Motor neuron (in vitro differentiated cells): ENCODE data around the gene ZNF630. TPM values are rescaled to one million over a fixed set of nuclear protein-coding genes. Genes with fewer than 3 reads are reported as not detected.
"Not testable (repeated sequence)": the region's sequence is repeated elsewhere in the genome, so short reads cannot be mapped to it uniquely, and the experiment has no call there.

Experiments
- ATAC-seq, 8 experiments: fragments of 200-7000 bp; cut with Tn5 transposase; replicated peaks in 6 of 8; 2 replicates each; pipeline ENCODE4 v1.8.0; 2021; ENCODE audit warnings: mild to moderate bottlenecking in 8 of 8, moderate library complexity in 8 of 8
- H3K27ac ChIP-seq, 2 donors: fragments of 250-450 bp; sonication (Bioruptor Pico); 2 replicates each; pipeline ENCODE4 v1.9.0; 2021; ENCODE audit warnings: antibody characterized with exemption in 2 of 2, mild to moderate bottlenecking in 2 of 2, moderate library complexity in 1 of 2
- H3K4me1 ChIP-seq, 2 donors: fragments of 250-450 bp; sonication (Bioruptor Pico); replicated peaks in 1 of 2; 2 replicates each; pipeline ENCODE4 v1.6.1; 2021; ENCODE audit warnings: antibody characterized with exemption in 2 of 2, mild to moderate bottlenecking in 2 of 2, moderate library complexity in 1 of 2
- H3K4me3 ChIP-seq, 5 donors: fragments of 250-450 bp; sonication (Bioruptor Pico); 2 replicates each; pipeline ENCODE4 v1.9.0; 2021; ENCODE audit warnings: antibody characterized with exemption in 5 of 5, mild to moderate bottlenecking in 5 of 5, moderate library complexity in 4 of 5
- WGBS, 10 experiments: fragments of 450-650 bp; shearing (Covaris generic); methylation state at CpG; one replicate each; pipeline ENCODE4 v1.0.0; 2022; 5-methylcytosine and 5-hydroxymethylcytosine counted together
- in situ Hi-C, 9 experiments: fragments of 400-800 bp; cut with MboI; loops; one replicate each; pipeline ENCODE4 v1.15.0; 2021; ENCODE audit warnings: low sequenced_read_pairs in 9 of 9, low pct_unique_long_range_greater_than_20kb in 2 of 9; ENCODE audit not compliant: unreplicated experiment in 9 of 9
- total RNA-seq, 8 experiments: library from RNA; unstranded; fragments of 300-600 nt; gene quantifications; 2 replicates each; pipeline versions ENCODE4 v1.2.3 to v1.2.4, GENCODE V29; 2022

The ZNF630 gene
- total RNA-seq, 8 experiments from 2014 or later: 0.16 to 1.8 (median 0.31) TPM; not detected in 1

- peaks cover 2 to 3% of the 10 kb centered on the region in 2 donors for H3K4me1 ChIP-seq
- WGBS, 10 experiments: no CpG with 5 or more reads among the region's 3 CpGs
- no peak overlapping the region for H3K27ac ChIP-seq
- no peak overlapping the region for H3K4me3 ChIP-seq
- in situ Hi-C loops: loop anchor here in 1 of 9 experiments (10.0 kb wide), 1 partner anchor 187 kb away; the partner anchor contains the start of gene ZNF81
- no peak for ATAC-seq
Observed at GRCh38 chrX:48022100-48022499, 49.3 kb downstream of the ZNF630 start.

GRCh38 chrX:48021026-48021900, 50.2 kb downstream of the ZNF630 start:
- WGBS, 10 experiments: 0 to 29% (median 0%) methylated on average over 1 to 20 of the region's 30 CpGs; no CpG with 5 or more reads in 4 of the 10 experiments
- peak overlapping the region; percentile 100 for H3K27ac ChIP-seq
- peak; percentile 82 to 87 (median 85) for ATAC-seq
- H3K4me3 ChIP-seq: peak overlapping the region; percentile 76 to 100 (median 83)
- peaks cover 0 to 3% of the 10 kb centered on the region in 2 donors for H3K4me1 ChIP-seq
- in situ Hi-C loops: loop anchor here in 1 of 9 experiments (10.0 kb wide), 1 partner anchor 186 kb away; the partner anchor contains the start of gene ZNF81

- not testable (repeated sequence) for H3K4me3 ChIP-seq, H3K4me1 ChIP-seq, H3K27ac ChIP-seq, ATAC-seq
- 35 to 94% (median 64%) methylated on average over 2 to 8 of the region's 11 CpGs; no CpG with 5 or more reads in 6 of the 10 experiments for WGBS, 10 experiments
- in situ Hi-C loops: loop anchor here in 1 of 9 experiments (10.0 kb wide), 1 partner anchor 186 kb away; the partner anchor contains the start of gene ZNF81
Observed at GRCh38 chrX:48020472-48020871, 51.0 kb downstream of the ZNF630 start.

GRCh38 chrX:48019892-48020291, 51.5 kb downstream of the ZNF630 start:
- H3K4me1 ChIP-seq, H3K4me3 ChIP-seq, H3K27ac ChIP-seq, ATAC-seq: not testable (repeated sequence)
- whole genome bisulfite sequencing, 10 experiments: no CpG with 5 or more reads among the region's 1 CpG
- in situ Hi-C loops: loop anchor here in 1 of 9 experiments (10.0 kb wide), 1 partner anchor 185 kb away; the partner anchor contains the start of gene ZNF81

GRCh38 chrX:48016583-48017310, 54.7 kb downstream of the ZNF630 start:
- H3K27ac ChIP-seq, H3K4me1 ChIP-seq, in situ Hi-C loops, ATAC-seq, H3K4me3 ChIP-seq: not testable (repeated sequence)
- no CpG with 5 or more reads among the region's 46 CpGs for WGBS, 10 experiments

GRCh38 chrX:48009445-48009960, 61.9 kb downstream of the ZNF630 start:
- H3K4me3 ChIP-seq, in situ Hi-C loops, H3K27ac ChIP-seq, H3K4me1 ChIP-seq: not testable (repeated sequence)
- no CpG with 5 or more reads among the region's 2 CpGs for WGBS, 10 experiments
- peak in 3 of 8 experiments; percentile 56 to 76 (median 59) for ATAC-seq

Other genes with a start within 250 kb of the ZNF630 start
- gene ZNF81, start 234.7 kb downstream of the ZNF630 start, total RNA-seq: 10 to 100 TPM in 4 of 8 experiments, 1 to 10 TPM in 4; 8.2 to 12.1 (median 9.7) TPM
- gene ZNF182, start 67.7 kb downstream of the ZNF630 start, total RNA-seq: 1 to 10 TPM; 3.2 to 7.8 (median 5.6) TPM
- gene SPACA5, start 64.7 kb downstream of the ZNF630 start, total RNA-seq: not detected
- not detected for gene SPACA5B, start 59.0 kb upstream of the ZNF630 start, total RNA-seq
- not detected for gene SSX5, start 125.2 kb upstream of the ZNF630 start, total RNA-seq
- gene SSX1, start 183.8 kb upstream of the ZNF630 start, total RNA-seq: not detected